H1 (cell line): ENCODE data around the gene HOXB8. TPM values are rescaled to one million over a fixed set of nuclear protein-coding genes. Genes with fewer than 3 reads are reported as not detected.
A peak's percentile ranks its signal among the peaks of the same experiment; 100 is the strongest.

Experiments
- CTCF ChIA-PET: fragments of 300-600 bp; sonication (Branson Sonifier 250); formaldehyde crosslinking; loops from one replicate; lab custom pipeline; 2021; ENCODE audit not compliant: partially characterized antibody; lab: Charles Lee
- POLR2A ChIA-PET: fragments of 300-600 bp; sonication (Branson Sonifier 250); formaldehyde crosslinking; loops from one replicate; lab custom pipeline; 2021; ENCODE audit warnings: inconsistent platforms; ENCODE audit not compliant: partially characterized antibody; lab: Charles Lee
- DNase-seq, 2 experiments: peaks; one replicate each; pipeline versions ENCODE4 v3.0.0 to v3.0.0-alpha.2; 2010 to 2022; ENCODE audit warnings: low spot score in 2 of 2, low read depth in 1 of 2, mixed read lengths in 1 of 2
- FAIRE-seq: peaks from 2 replicates; lab custom pipeline; 2011; peaks lifted over from hg19 to GRCh38; lab: Jason Lieb, UNC
- H2AFZ ChIP-seq: 2 replicates; pipeline ENCODE4 v1.8.1; 2012; ENCODE audit warnings: low read length, inconsistent platforms
- H2AK5ac ChIP-seq: 2 replicates; pipeline ENCODE4 v1.6.1; 2013; ENCODE audit warnings: low read depth, low read length
- H2BK120ac ChIP-seq: replicated peaks from 2 replicates; pipeline ENCODE3; 2013; ENCODE audit warnings: low read depth, low read length, inconsistent platforms
- H2BK12ac ChIP-seq: 2 replicates; pipeline ENCODE4 v1.6.1; 2013; ENCODE audit warnings: low read depth, low read length
- H2BK15ac ChIP-seq: 2 replicates; pipeline ENCODE4 v1.6.1; 2013; ENCODE audit warnings: low read length
- H2BK20ac ChIP-seq: 2 replicates; pipeline ENCODE4 v1.6.1; 2013; ENCODE audit warnings: low read length
- H2BK5ac ChIP-seq: 2 replicates; pipeline ENCODE4 v1.6.1; 2013; ENCODE audit warnings: low read depth, low read length
- H3K14ac ChIP-seq: 2 replicates; pipeline ENCODE4 v1.6.1; 2013; ENCODE audit warnings: inconsistent platforms; ENCODE audit not compliant: insufficient read length
- H3K18ac ChIP-seq: 2 replicates; pipeline ENCODE4 v1.6.1; 2013; ENCODE audit warnings: low read length; ENCODE audit errors: extremely low read depth
- H3K23ac ChIP-seq: 2 replicates; pipeline ENCODE4 v1.6.1; 2013; ENCODE audit warnings: inconsistent platforms; ENCODE audit not compliant: insufficient read length
- H3K23me2 ChIP-seq: 2 replicates; pipeline ENCODE4 v1.6.1; 2013; ENCODE audit warnings: low read depth, low read length
- H3K27ac ChIP-seq: 2 replicates; pipeline ENCODE4 v1.6.1; 2011; ENCODE audit warnings: low read depth, low read length, inconsistent platforms
- H3K27me3 ChIP-seq, 4 experiments: replicated peaks in 1 of 4; 1 replicate in 1 of 4; 2 replicates in 3 of 4; pipeline versions ENCODE4 v1.6.1 to v1.8.1; 2011 to 2013; ENCODE audit warnings: low read length in 3 of 4, mild to moderate bottlenecking in 3 of 4, inconsistent platforms in 2 of 4, mixed read lengths in 2 of 4, moderate library complexity in 1 of 4; ENCODE audit not compliant: control insufficient read depth in 3 of 4, insufficient read depth in 3 of 4; ENCODE audit errors: extremely low read depth in 1 of 4
- H3K36me3 ChIP-seq, 4 experiments: 2 replicates each; pipeline versions ENCODE4 v1.6.1 to v1.8.1; 2011 to 2013; ENCODE audit warnings: mild to moderate bottlenecking in 4 of 4, low read length in 3 of 4, moderate library complexity in 2 of 4, control low read depth in 1 of 4, inconsistent platforms in 1 of 4; ENCODE audit not compliant: insufficient read depth in 4 of 4, control insufficient read depth in 2 of 4
- H3K4ac ChIP-seq: replicated peaks from 2 replicates; pipeline ENCODE3; 2013; ENCODE audit warnings: low read length, low read depth, mixed read lengths, inconsistent platforms; ENCODE audit not compliant: insufficient read length
- H3K4me1 ChIP-seq, 4 experiments: replicated peaks in 1 of 4; 1 replicate in 1 of 4; 2 replicates in 3 of 4; pipeline versions ENCODE4 v1.6.1 to v1.8.1; 2011 to 2013; ENCODE audit warnings: low read length in 3 of 4, inconsistent platforms in 2 of 4, mixed read lengths in 1 of 4; ENCODE audit not compliant: insufficient read depth in 4 of 4, control insufficient read depth in 3 of 4
- H3K4me2 ChIP-seq, 2 experiments: 2 replicates each; pipeline versions ENCODE4 v1.6.1 to v1.8.1; 2011 to 2013; ENCODE audit warnings: low read depth in 2 of 2, low read length in 2 of 2, control low read depth in 1 of 2, inconsistent platforms in 1 of 2, mild to moderate bottlenecking in 1 of 2; ENCODE audit not compliant: insufficient read depth in 1 of 2
- H3K4me3 ChIP-seq, 4 experiments: fragments of 200-600, 300-600 bp in 1 of 4; sonication (generic), shearing (Covaris generic), sonication (Bioruptor Twin) in 1 of 4; 2 replicates each; pipeline versions ENCODE4 v1.5.1 to v1.8.1; 2011 to 2016; ENCODE audit warnings: low read length in 4 of 4, low read depth in 3 of 4, control low read depth in 2 of 4, inconsistent platforms in 2 of 4, mild to moderate bottlenecking in 2 of 4, mixed read lengths in 1 of 4, moderate library complexity in 1 of 4; ENCODE audit not compliant: insufficient read depth in 2 of 4; ENCODE audit errors: extremely low read depth in 1 of 4
- H3K56ac ChIP-seq: replicated peaks from 2 replicates; pipeline ENCODE3; 2013; ENCODE audit warnings: low read depth, mild to moderate bottlenecking, mixed read lengths, low read length, inconsistent platforms; ENCODE audit not compliant: insufficient read length
- H3K79me1 ChIP-seq: 2 replicates; pipeline ENCODE4 v1.6.1; 2013; ENCODE audit warnings: low read depth, low read length, control low read depth
- H3K79me2 ChIP-seq, 2 experiments: 2 replicates each; pipeline versions ENCODE4 v1.6.1 to v1.8.1; 2012 to 2013; ENCODE audit warnings: low read length in 2 of 2, mild to moderate bottlenecking in 2 of 2, inconsistent platforms in 1 of 2; ENCODE audit not compliant: insufficient read depth in 2 of 2, control insufficient read depth in 1 of 2
- H3K9ac ChIP-seq, 4 experiments: replicated peaks in 1 of 4; 1 replicate in 1 of 4; 2 replicates in 3 of 4; pipeline versions ENCODE4 v1.6.1 to v1.8.1; 2011 to 2013; ENCODE audit warnings: low read depth in 3 of 4, low read length in 3 of 4, control low read depth in 2 of 4, mild to moderate bottlenecking in 2 of 4, moderate library complexity in 2 of 4, inconsistent platforms in 1 of 4; ENCODE audit errors: extremely low read depth in 1 of 4
- H3K9me3 ChIP-seq, 2 experiments: 2 replicates each; pipeline versions ENCODE4 v1.6.1 to v1.8.1; 2012 to 2013; ENCODE audit warnings: mild to moderate bottlenecking in 2 of 2, moderate library complexity in 2 of 2, control low read depth in 1 of 2, inconsistent platforms in 1 of 2, low read depth in 1 of 2, low read length in 1 of 2, mixed read lengths in 1 of 2; ENCODE audit not compliant: insufficient read depth in 2 of 2
- H4K20me1 ChIP-seq, 2 experiments: replicated peaks in 1 of 2; 2 replicates each; pipeline versions ENCODE3 to v1.8.1; 2011 to 2013; ENCODE audit warnings: inconsistent platforms in 2 of 2, low read length in 2 of 2, mild to moderate bottlenecking in 1 of 2; ENCODE audit not compliant: insufficient read depth in 2 of 2, control insufficient read depth in 1 of 2
- H4K5ac ChIP-seq: 2 replicates; pipeline ENCODE4 v1.6.1; 2013; ENCODE audit warnings: low read length, low read depth, mixed read lengths, inconsistent platforms; ENCODE audit not compliant: insufficient read length
- H4K8ac ChIP-seq: 2 replicates; pipeline ENCODE4 v1.8.0; 2013; ENCODE audit warnings: mild to moderate bottlenecking, moderate library complexity, low read length, inconsistent platforms; ENCODE audit not compliant: insufficient read depth; ENCODE audit errors: extremely low read depth
- H4K91ac ChIP-seq: replicated peaks from 2 replicates; pipeline ENCODE3; 2013; ENCODE audit warnings: low read length, mixed read lengths, inconsistent platforms; ENCODE audit not compliant: insufficient read length
- BACH1 ChIP-seq: IDR thresholded peaks from 2 replicates; pipeline ENCODE4 v1.6.1; 2012; ENCODE audit warnings: low read length, improper control_type of control experiment
- CBX8 ChIP-seq: fragments of 300-800, 300-1000 bp; sonication (generic); IDR thresholded peaks from 2 replicates; pipeline ENCODE4 v1.7.1; 2016; ENCODE audit warnings: low read depth, low read length, borderline replicate concordance
- CHD1 ChIP-seq: IDR thresholded peaks from 2 replicates; pipeline ENCODE4 v1.6.1; 2012; ENCODE audit warnings: low read depth, low read length, improper control_type of control experiment
- NRF1 ChIP-seq: IDR thresholded peaks from 2 replicates; pipeline ENCODE4 v1.6.1; 2011; ENCODE audit warnings: mild to moderate bottlenecking, low read depth, low read length, improper control_type of control experiment
- SIN3A ChIP-seq, 2 experiments: IDR thresholded peaks in 1 of 2; conservative IDR thresholded peaks in 1 of 2; 2 replicates each; pipeline ENCODE4 v1.6.1; 2011 to 2012; ENCODE audit warnings: low read length in 2 of 2, improper control_type of control experiment in 1 of 2, low read depth in 1 of 2, mild to moderate bottlenecking in 1 of 2
- TEAD4 ChIP-seq: IDR thresholded peaks from 2 replicates; pipeline ENCODE4 v1.6.1; 2012; ENCODE audit warnings: low read depth, low read length, inconsistent platforms, mixed read lengths
- WGBS, 2 experiments: shearing (Covaris generic) in 1 of 2; methylation state at CpG; one replicate each; pipeline versions ENCODE4 v1.1.6 to v1.1.7; 2013 to 2015; ENCODE audit warnings: low lambda C conversion rate in 2 of 2, mixed read lengths in 2 of 2, inconsistent platforms in 1 of 2, low coverage in 1 of 2, missing lambda C conversion rate in 1 of 2; ENCODE audit not compliant: insufficient replicate concordance in 2 of 2, insufficient coverage in 1 of 2, insufficient read length in 1 of 2; ENCODE audit errors: extremely low coverage in 1 of 2, missing lambda C conversion rate in 1 of 2; 5-methylcytosine and 5-hydroxymethylcytosine counted together
- polyA plus RNA-seq, 7 experiments: library from polyadenylated mRNA; depleted of rRNA in 3 of 7; stranded (reverse) in 5 of 7; unstranded in 2 of 7; fragments of >200 nt in 5 of 7; fragments of 200-250 nt in 2 of 7; gene quantifications; 1 replicate in 5 of 7; 2 replicates in 1 of 7; 4 replicates in 1 of 7; pipeline versions ENCODE4 v1.2.1 to v1.2.3, GENCODE V29; 2011 to 2013; ENCODE audit warnings: missing spikeins in 2 of 7, mixed read lengths in 2 of 7
- total RNA-seq: library from RNA; stranded (reverse); fragmentation: NEBNext Ultra II Directional; extraction: Animal tissue kit (Norgen Biotek cat#: 25700); gene quantifications from 2 replicates; pipeline ENCODE4 v1.2.1, GENCODE V29; 2021

Gene HOXB8
- total and polyA plus RNA-seq, 2 of the 8 experiments (the other 6 are each of a cell fraction or from before 2014, with no cell fraction given), result not detected

DNA sequence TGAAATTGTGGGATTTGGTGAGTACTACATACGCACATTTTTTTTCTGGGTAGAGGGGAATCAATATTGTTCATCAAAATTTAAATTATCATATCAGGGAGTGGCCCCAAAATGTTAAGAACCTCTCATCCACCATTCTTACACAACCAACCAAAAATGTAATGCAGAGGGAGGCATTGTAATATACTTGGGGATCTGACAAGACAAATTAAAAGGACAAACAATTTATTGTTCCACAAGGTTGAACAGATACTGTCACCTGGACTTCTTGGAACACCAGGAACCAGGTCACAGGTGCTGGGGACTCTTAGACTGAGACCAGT lies 25.7 kb upstream of the HOXB8 start:
- Histone ChIP-seq H4K20me1 (peaks cover 8 to 32% of the 10 kb centered on the region in 2 experiments), H3K56ac (no peak overlapping the region), H2BK12ac (no peak overlapping the region), H2AFZ (no peak overlapping the region), H3K27me3 (peaks cover 98 to 100% (median 100%) of the 10 kb centered on the region in 4 experiments), H2BK120ac (no peak overlapping the region), H3K23ac (no peak overlapping the region), H3K9ac (no peak overlapping the region), H4K5ac (no peak overlapping the region), H3K14ac (no peak overlapping the region), H4K8ac (no peak overlapping the region), H2AK5ac (no peak overlapping the region), H3K4me3 (no peak overlapping the region), H2BK20ac (no peak overlapping the region), H3K36me3 (peaks cover 0 to 10% (median 0%) of the 10 kb centered on the region in 4 experiments; a peak in 1 of 8 replicates), H3K23me2 (no peaks in the 10 kb centered on the region), H3K79me1 (no peaks in the 10 kb centered on the region), H3K18ac (no peak overlapping the region), H4K91ac (no peak overlapping the region), H3K4ac (no peak overlapping the region), H3K4me1 (peaks cover 1 to 3% (median 2%) of the 10 kb centered on the region in 4 experiments; a peak in 5 of 7 replicates), H2BK5ac (no peak overlapping the region), H3K9me3 (no peaks in the 10 kb centered on the region), H3K27ac (no peak overlapping the region), H3K79me2 (no peaks in the 10 kb centered on the region), H2BK15ac (no peak overlapping the region), H3K4me2 (no peak overlapping the region)
- no peak for FAIRE-seq
- TF ChIP-seq SIN3A (conservative IDR thresholded peaks at IDR 0.05 in 1 of 2, IDR thresholded peaks at IDR 0.05 in 1 of 2; ENCODE audit: low read depth in 1 of 2, low read length in 2 of 2) (no peak), BACH1 (no peak), TEAD4 (no peak), NRF1 (no peak), CHD1 (no peak), CBX8 (0 out of 2 replicates have a peak, but pooled peaks have one; percentile 56)
- POLR2A ChIA-PET, result no interaction called here
- CTCF ChIA-PET, result interaction anchor here (0.7 to 3.4 kb wide), 10 partner anchors 12 to 425 kb away, joined by 3 to 15 read pairs (median 4); partner anchors contain the start of gene PRAC2
- WGBS, 2 experiments, result 64% methylated on average over 1 of the region's 1 CpG; no CpG with 5 or more reads in 1 of the 2 experiments
- DNase-seq, result no peak
